Neutrophil (primary cell): ENCODE measurements around the gene TXNDC8.

Experiments used
- H3K27ac ChIP-seq: fragments of 200-600 bp; sonication (generic); 2 replicates; pipeline ENCODE4 v1.5.1; 2016; ENCODE audit warnings: mild to moderate bottlenecking, moderate library complexity
- H3K27me3 ChIP-seq: fragments of 200-600 bp; sonication (generic); 2 replicates; pipeline ENCODE4 v1.6.0; 2016; ENCODE audit warnings: mild to moderate bottlenecking
- H3K36me3 ChIP-seq: fragments of 200-600 bp; sonication (generic); 2 replicates; pipeline ENCODE4 v1.5.1; 2017
- H3K4me1 ChIP-seq, 2 experiments: fragments of 200-600 bp in 1 of 2; sonication (generic) in 1 of 2; 1 replicate in 1 of 2; 2 replicates in 1 of 2; pipeline versions ENCODE4 v1.5.1 to v1.6.1; 2013 to 2016; ENCODE audit warnings: low read depth in 1 of 2, low read length in 1 of 2, mild to moderate bottlenecking in 1 of 2, moderate library complexity in 1 of 2; ENCODE audit not compliant: control insufficient read depth in 1 of 2, insufficient read depth in 1 of 2
- H3K4me3 ChIP-seq, 2 experiments: fragments of 200-600 bp in 1 of 2; sonication (generic) in 1 of 2; 1 replicate in 1 of 2; 2 replicates in 1 of 2; pipeline ENCODE4 v1.5.1; 2013 to 2016; ENCODE audit warnings: low read depth in 1 of 2, low read length in 1 of 2, mild to moderate bottlenecking in 1 of 2, moderate library complexity in 1 of 2
- H3K9me3 ChIP-seq: fragments of 200-600 bp; sonication (generic); 2 replicates; pipeline ENCODE4 v1.5.1; 2016
- CTCF ChIP-seq: fragments of 200-600 bp; sonication (generic); IDR thresholded peaks from 2 replicates; pipeline ENCODE4 v1.5.1; 2016; ENCODE audit warnings: antibody characterized with exemption

Gene TXNDC8

GRCh38 chr9:110257097-110257841 lies 80.4 kb downstream of the TXNDC8 start:
- H3K4me3 ChIP-seq, result peak overlapping the region; percentile 94
- TF ChIP-seq CTCF, result no peak
- H3K9me3 ChIP-seq, result no peaks in the 10 kb centered on the region
- peaks cover 46 to 56% of the 10 kb centered on the region in 2 experiments for H3K4me1 ChIP-seq
- H3K27me3 ChIP-seq, result no peaks in the 10 kb centered on the region
- H3K27ac ChIP-seq, result peak overlapping the region; percentile 95
- no peaks in the 10 kb centered on the region for H3K36me3 ChIP-seq

GRCh38 chr9:110256380-110257096 lies 81.1 kb downstream of the TXNDC8 start, which contains the start of gene TXN:
TSS of gene TXN (minus strand) at chr9:110256507. CDS start at chr9:110256435, 72 bp downstream.
- H3K4me1 ChIP-seq, result peaks cover 46 to 61% of the 10 kb centered on the region in 2 experiments
- H3K4me3 ChIP-seq, result peak within 1 kb of the TSS; percentile 94
- TF ChIP-seq CTCF, result no peak
- no peaks in the 10 kb centered on the region for H3K36me3 ChIP-seq
- peak within 1 kb of the TSS; percentile 95 for H3K27ac ChIP-seq
- H3K27me3 ChIP-seq, result no peaks in the 10 kb centered on the region
- no peaks in the 10 kb centered on the region for H3K9me3 ChIP-seq

GRCh38 chr9:110255463-110256379 lies 81.9 kb downstream of the TXNDC8 start:
- H3K9me3 ChIP-seq, result no peaks in the 10 kb centered on the region
- no peaks in the 10 kb centered on the region for H3K27me3 ChIP-seq
- peak overlapping the region; percentile 94 for H3K4me3 ChIP-seq
- no peak for TF ChIP-seq CTCF
- peaks cover under 1% of the 10 kb centered on the region for H3K36me3 ChIP-seq
- peak overlapping the region; percentile 95 for H3K27ac ChIP-seq
- peaks cover 46 to 61% of the 10 kb centered on the region in 2 experiments for H3K4me1 ChIP-seq

- H3K4me3 ChIP-seq, result peak overlapping the region; percentile 94
- no peaks in the 10 kb centered on the region for H3K9me3 ChIP-seq
- H3K4me1 ChIP-seq, result peaks cover 46 to 61% of the 10 kb centered on the region in 2 experiments
- TF ChIP-seq CTCF, result no peak
- H3K27me3 ChIP-seq, result no peaks in the 10 kb centered on the region
- H3K27ac ChIP-seq, result peak overlapping the region; percentile 95
- H3K36me3 ChIP-seq, result peaks cover 8% of the 10 kb centered on the region
These were observed 82.6 kb downstream of the TXNDC8 start for GRCh38 chr9:110255034-110255462.

- Histone ChIP-seq H3K4me1 (peaks cover 46 to 61% of the 10 kb centered on the region in 2 experiments), H3K27ac (peak overlapping the region; percentile 95), H3K27me3 (no peaks in the 10 kb centered on the region), H3K9me3 (no peaks in the 10 kb centered on the region), H3K4me3 (peak overlapping the region; percentile 94), H3K36me3 (peaks cover 13% of the 10 kb centered on the region)
- TF ChIP-seq CTCF, result no peak
These were observed 83.2 kb downstream of the TXNDC8 start for GRCh38 chr9:110254500-110254899.
